Epidermal melanocyte (primary cell): ENCODE results near the gene GLI1.

ENCODE experiments used
- DNase-seq: peaks from one replicate; pipeline ENCODE4 v3.0.0; 2011; ENCODE audit warnings: low spot score; ENCODE audit not compliant: insufficient read length

The GLI1 gene

GRCh38 chr12:57460841-57461275 is 1.3 kb downstream of the GLI1 start:
- DNase-seq, result no peak

GRCh38 chr12:57461276-57461916 is 1.8 kb downstream of the GLI1 start:
- DNase-seq, result no peak

- DNase-seq, result no peak
Observed at GRCh38 chr12:57461917-57462250, 2.3 kb downstream of the GLI1 start.

GRCh38 chr12:57462251-57462911 is 2.8 kb downstream of the GLI1 start:
- peak; percentile 94 for DNase-seq

- no peak for DNase-seq
Observed at GRCh38 chr12:57462912-57463253, 3.3 kb downstream of the GLI1 start.

GRCh38 chr12:57464569-57464968 is 5.0 kb downstream of the GLI1 start:
- DNase-seq, result no peak

- DNase-seq, result no peak
Observed at GRCh38 chr12:57465030-57465746, 5.6 kb downstream of the GLI1 start.

- no peak for DNase-seq
Observed at GRCh38 chr12:57465747-57466505, 6.3 kb downstream of the GLI1 start.

- DNase-seq, result no peak
Observed at GRCh38 chr12:57467212-57467874, 7.8 kb downstream of the GLI1 start.

- no peak for DNase-seq
Observed at GRCh38 chr12:57467915-57468314, 8.3 kb downstream of the GLI1 start.

- DNase-seq, result no peak
Observed at GRCh38 chr12:57469296-57470164, 9.9 kb downstream of the GLI1 start.

- DNase-seq, result no peak
Observed at GRCh38 chr12:57470286-57470969, 10.8 kb downstream of the GLI1 start.

GRCh38 chr12:57470970-57471656 is 11.5 kb downstream of the GLI1 start:
- no peak for DNase-seq

- no peak for DNase-seq
Observed at GRCh38 chr12:57471661-57472060, 12.1 kb downstream of the GLI1 start.

GRCh38 chr12:57472391-57472790 is 12.8 kb downstream of the GLI1 start:
- no peak for DNase-seq

- DNase-seq, result no peak
Observed at GRCh38 chr12:57473392-57473791, 13.8 kb downstream of the GLI1 start.

- DNase-seq, result no peak
Observed at GRCh38 chr12:57473886-57474285, 14.3 kb downstream of the GLI1 start.

GRCh38 chr12:57474430-57474829 is 14.8 kb downstream of the GLI1 start:
- no peak for DNase-seq

- DNase-seq, result no peak
Observed at GRCh38 chr12:57474862-57475261, 15.3 kb downstream of the GLI1 start.
